Measurements from ENCODE around the gene EIF4G2.

Gene EIF4G2

DNA sequence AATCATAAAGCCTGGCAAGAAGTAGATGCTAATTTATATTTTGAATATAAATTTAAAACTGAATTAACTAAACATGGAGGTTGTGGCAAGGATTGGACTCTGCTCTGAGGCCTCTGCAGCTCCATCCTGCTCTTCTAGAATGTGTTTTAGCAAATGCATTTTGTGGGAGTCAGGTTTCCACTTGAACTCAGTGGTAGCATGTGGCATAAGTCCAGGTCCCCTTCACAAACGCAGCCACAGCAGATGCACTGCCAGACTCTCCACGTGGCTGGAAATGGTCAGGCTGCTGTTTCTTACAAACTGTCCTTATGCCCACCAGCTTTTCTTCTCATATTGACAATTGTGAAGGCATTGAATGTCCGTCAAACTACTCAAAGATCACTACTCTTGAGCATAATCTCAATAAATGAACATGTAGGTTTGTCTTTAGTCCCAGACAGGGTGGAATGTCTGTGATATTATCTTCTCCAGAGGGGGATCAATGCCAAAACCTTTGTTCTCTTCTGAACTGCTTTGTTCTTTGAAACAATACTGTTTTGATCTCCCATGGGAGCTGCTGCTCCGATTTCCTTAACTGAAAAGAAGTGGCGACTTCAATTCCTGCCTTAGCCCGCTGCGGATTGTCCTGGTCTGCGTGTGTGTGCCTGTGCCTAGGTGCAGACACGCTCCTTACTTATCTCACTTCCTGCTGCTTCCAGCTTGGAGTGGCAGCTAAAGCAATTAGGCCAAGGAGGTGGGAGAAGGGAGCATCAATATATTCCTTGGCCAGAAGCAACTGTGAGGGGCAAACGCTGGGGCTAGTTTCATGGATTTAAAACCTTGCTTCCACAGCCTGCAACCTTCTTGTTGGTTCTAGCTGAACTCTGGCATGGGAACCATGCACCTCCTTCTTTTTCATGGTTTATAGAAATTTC is 24.2 kb downstream of the EIF4G2 start:
- no peak for TF ChIP-seq Cebpa-rat (IDR thresholded peaks at IDR 0.05)
- no peak overlapping the region for H3K9ac ChIP-seq
- H3K4me1 ChIP-seq, result peaks cover 11 to 22% (median 18%) of the 10 kb centered on the region in 10 experiments
- H3K27ac ChIP-seq, result no peak overlapping the region
- H3K4me3 ChIP-seq, result no peak overlapping the region
- H3K4me2 ChIP-seq, result peak overlapping the region in 9 of 11 experiments; percentile 5 to 46 (median 26); a peak in 14 of 22 replicates
- H4K20me1 ChIP-seq, result no peaks in the 10 kb centered on the region
- H3K36me3 ChIP-seq, result peaks cover 0 to 13% (median 0%) of the 10 kb centered on the region in 11 experiments; a peak in 16 of 22 replicates
- H3K27me3 ChIP-seq, result no peaks in the 10 kb centered on the region
- no peaks in the 10 kb centered on the region for H3K9me3 ChIP-seq (replicated peaks in 1 of 11)

DNA sequence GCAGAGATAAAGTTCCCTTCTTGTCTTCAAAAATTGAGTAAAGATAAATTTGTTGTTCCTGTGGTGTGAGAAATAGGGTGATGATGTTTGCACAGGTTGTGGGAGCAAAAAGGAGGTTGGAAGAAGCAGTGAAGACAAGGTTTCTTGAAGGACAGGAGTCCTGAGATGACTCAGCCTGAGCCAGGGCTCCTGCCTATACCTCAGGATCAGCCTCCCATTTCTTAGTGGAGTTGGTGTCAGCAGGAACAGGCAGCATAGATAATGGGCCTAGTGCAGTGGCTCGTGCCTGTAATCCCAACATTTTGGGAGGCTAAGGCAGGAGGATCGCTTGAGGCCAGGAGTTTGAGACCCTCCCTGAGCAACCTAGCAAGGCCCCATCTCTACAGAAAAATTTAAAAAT is 28.7 kb downstream of the EIF4G2 start:
- Histone ChIP-seq H3K4me2 (peak overlapping the region in 1 of 11 experiments; percentile 53; a peak in 2 of 22 replicates), H3K36me3 (peaks cover 0 to 55% (median 16%) of the 10 kb centered on the region in 11 experiments; a peak in 19 of 22 replicates), H3K4me3 (no peak overlapping the region), H3K9me3 (replicated peaks in 1 of 11) (no peaks in the 10 kb centered on the region), H3K27ac (no peak overlapping the region), H3K4me1 (peaks cover 10 to 27% (median 13%) of the 10 kb centered on the region in 10 experiments), H4K20me1 (0 out of 22 replicates have a peak, but pooled peaks cover 0 to 5% (median 0%) of the 10 kb centered on the region in 11 experiments), H3K9ac (no peak overlapping the region), H3K27me3 (no peaks in the 10 kb centered on the region)
- no peak for TF ChIP-seq Cebpa-rat (IDR thresholded peaks at IDR 0.05)

DNA sequence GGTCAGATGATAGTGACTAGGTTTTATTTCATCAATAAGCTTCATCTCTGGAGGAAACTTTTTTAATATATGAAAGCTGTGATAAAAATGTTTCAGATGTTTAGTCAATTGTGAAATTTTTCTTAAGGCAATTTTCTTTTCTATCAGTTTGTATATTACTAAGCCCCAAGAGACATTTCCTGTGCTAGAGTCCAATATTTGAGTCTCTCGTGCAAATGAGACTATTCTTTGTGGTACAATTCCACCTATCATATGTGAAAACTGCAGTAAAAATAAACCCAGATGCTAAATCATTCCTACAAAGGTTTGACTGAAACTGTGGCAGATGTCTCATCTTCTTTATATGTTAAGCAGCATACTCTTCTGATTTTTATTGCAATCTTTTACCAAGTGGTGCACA is 29.6 kb downstream of the EIF4G2 start:
- Histone ChIP-seq H4K20me1 (0 out of 22 replicates have a peak, but pooled peaks cover 0 to 5% (median 0%) of the 10 kb centered on the region in 11 experiments), H3K27ac (no peak overlapping the region), H3K4me3 (no peak overlapping the region), H3K27me3 (no peaks in the 10 kb centered on the region), H3K36me3 (peaks cover 0 to 65% (median 16%) of the 10 kb centered on the region in 11 experiments; a peak in 19 of 22 replicates), H3K9ac (no peak overlapping the region), H3K9me3 (replicated peaks in 1 of 11) (no peaks in the 10 kb centered on the region), H3K4me1 (peaks cover under 1 to 27% (median 6%) of the 10 kb centered on the region in 10 experiments; a peak in 15 of 20 replicates), H3K4me2 (no peak overlapping the region)
- no peak for TF ChIP-seq Cebpa-rat (IDR thresholded peaks at IDR 0.05)

DNA sequence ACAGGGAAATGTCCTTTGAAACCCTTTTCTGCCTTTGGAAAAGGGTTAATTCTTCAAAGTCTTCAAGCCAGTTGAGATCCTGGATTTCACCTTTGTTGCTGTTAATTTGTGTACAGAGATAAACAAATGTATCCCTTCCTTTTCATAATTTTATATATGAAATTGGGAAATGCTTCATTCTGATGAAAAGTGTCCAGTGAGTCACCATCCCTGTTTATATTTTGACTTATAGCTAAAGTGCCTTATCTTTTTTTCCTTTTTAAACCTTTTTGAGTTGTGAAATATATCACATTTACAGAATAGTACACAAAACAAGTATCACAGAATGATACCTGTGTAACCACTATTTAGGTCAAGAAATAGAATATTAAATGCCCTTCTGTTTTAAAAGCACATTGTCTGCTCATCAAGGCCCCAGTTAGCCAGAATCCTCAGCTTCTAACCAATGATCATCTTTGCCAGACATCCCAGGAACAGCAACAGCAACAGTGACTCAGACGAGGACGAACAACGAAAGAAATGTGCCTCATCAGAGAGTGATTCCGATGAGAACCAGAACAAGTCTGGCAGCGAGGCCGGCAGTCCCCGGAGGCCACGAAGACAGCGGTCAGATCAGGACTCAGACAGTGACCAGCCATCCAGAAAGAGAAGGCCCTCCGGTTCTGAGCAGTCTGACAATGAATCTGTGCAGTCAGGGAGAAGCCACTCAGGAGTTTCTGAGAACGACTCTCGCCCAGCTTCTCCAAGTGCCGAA is 30.3 kb downstream of the EIF4G2 start:
- no peak overlapping the region for H3K4me3 ChIP-seq
- H3K9me3 ChIP-seq (replicated peaks in 1 of 11), result no peaks in the 10 kb centered on the region
- no peak for TF ChIP-seq Cebpa-rat (IDR thresholded peaks at IDR 0.05)
- H3K27ac ChIP-seq, result no peak overlapping the region
- H3K9ac ChIP-seq, result no peak overlapping the region
- peaks cover 0 to 71% (median 16%) of the 10 kb centered on the region in 11 experiments; a peak in 19 of 22 replicates for H3K36me3 ChIP-seq
- H3K4me1 ChIP-seq, result peaks cover 0 to 27% (median 6%) of the 10 kb centered on the region in 10 experiments; a peak in 11 of 20 replicates
- 0 out of 22 replicates have a peak, but pooled peaks cover 0 to 5% (median 0%) of the 10 kb centered on the region in 11 experiments for H4K20me1 ChIP-seq
- H3K4me2 ChIP-seq, result peak overlapping the region in 5 of 11 experiments; percentile 6 to 38 (median 34); a peak in 8 of 22 replicates
- H3K27me3 ChIP-seq, result no peaks in the 10 kb centered on the region

DNA sequence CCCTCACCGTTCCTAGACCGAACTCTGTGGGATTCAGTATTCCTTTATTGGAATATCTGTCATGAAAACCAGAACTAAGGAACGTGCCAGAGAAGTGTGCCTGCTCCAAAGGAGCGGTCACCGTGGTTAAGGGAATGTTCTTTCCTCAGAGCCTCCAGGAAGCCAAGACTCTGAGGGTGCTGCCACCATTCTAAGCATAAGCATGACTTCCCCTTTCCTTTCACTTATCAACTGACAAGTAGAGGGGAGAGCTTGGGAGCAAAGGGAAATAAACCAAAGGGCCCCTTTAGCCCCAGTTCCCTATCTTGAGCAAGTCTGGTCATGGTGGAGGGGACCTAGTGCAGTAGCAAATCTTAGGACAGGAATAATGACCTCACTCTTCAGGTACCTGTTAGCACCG is 30.9 kb downstream of the EIF4G2 start:
- TF ChIP-seq Cebpa-rat (IDR thresholded peaks at IDR 0.05), result no peak
- H4K20me1 ChIP-seq, result 0 out of 22 replicates have a peak, but pooled peaks cover 0 to 5% (median 0%) of the 10 kb centered on the region in 11 experiments
- no peaks in the 10 kb centered on the region for H3K9me3 ChIP-seq (replicated peaks in 1 of 11)
- no peaks in the 10 kb centered on the region for H3K27me3 ChIP-seq
- no peak overlapping the region for H3K4me3 ChIP-seq
- peak overlapping the region in 5 of 11 experiments; percentile 6 to 38 (median 34); a peak in 9 of 22 replicates for H3K4me2 ChIP-seq
- H3K36me3 ChIP-seq, result peaks cover 0 to 77% (median 16%) of the 10 kb centered on the region in 11 experiments; a peak in 19 of 22 replicates
- peaks cover 0 to 27% (median 6%) of the 10 kb centered on the region in 10 experiments; a peak in 11 of 20 replicates for H3K4me1 ChIP-seq
- no peak overlapping the region for H3K27ac ChIP-seq
- no peak overlapping the region for H3K9ac ChIP-seq

DNA sequence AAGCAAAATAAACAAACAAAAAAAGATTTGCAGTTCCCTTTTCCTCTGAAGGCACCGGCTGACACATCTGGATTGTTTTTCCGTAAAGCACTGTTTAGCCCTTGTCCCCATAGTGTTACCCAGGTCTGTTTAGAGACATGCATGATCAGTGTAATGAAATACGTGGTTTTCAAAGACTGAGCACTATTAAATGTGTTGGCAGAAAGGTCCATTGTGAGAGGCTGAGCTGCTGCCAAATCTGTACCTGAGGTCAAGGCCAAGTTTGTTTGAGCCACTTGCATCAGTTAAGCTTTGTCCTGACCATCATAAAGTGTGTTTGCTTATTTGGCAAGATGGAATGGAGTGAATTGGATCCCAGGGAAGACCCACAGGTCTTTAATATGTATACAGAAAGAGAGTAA is 31.3 kb downstream of the EIF4G2 start:
- Histone ChIP-seq H3K27me3 (no peaks in the 10 kb centered on the region), H3K4me3 (no peak overlapping the region), H3K27ac (no peak overlapping the region; a peak in 1 of 22 replicates), H4K20me1 (0 out of 22 replicates have a peak, but pooled peaks cover 0 to 5% (median 0%) of the 10 kb centered on the region in 11 experiments), H3K9me3 (replicated peaks in 1 of 11) (no peaks in the 10 kb centered on the region), H3K4me2 (peak overlapping the region in 5 of 11 experiments; percentile 6 to 38 (median 34); a peak in 8 of 22 replicates), H3K4me1 (peaks cover 0 to 27% (median 6%) of the 10 kb centered on the region in 10 experiments; a peak in 11 of 20 replicates), H3K36me3 (peaks cover 0 to 81% (median 16%) of the 10 kb centered on the region in 11 experiments; a peak in 19 of 22 replicates), H3K9ac (no peak overlapping the region)
- TF ChIP-seq Cebpa-rat (IDR thresholded peaks at IDR 0.05), result no peak

DNA sequence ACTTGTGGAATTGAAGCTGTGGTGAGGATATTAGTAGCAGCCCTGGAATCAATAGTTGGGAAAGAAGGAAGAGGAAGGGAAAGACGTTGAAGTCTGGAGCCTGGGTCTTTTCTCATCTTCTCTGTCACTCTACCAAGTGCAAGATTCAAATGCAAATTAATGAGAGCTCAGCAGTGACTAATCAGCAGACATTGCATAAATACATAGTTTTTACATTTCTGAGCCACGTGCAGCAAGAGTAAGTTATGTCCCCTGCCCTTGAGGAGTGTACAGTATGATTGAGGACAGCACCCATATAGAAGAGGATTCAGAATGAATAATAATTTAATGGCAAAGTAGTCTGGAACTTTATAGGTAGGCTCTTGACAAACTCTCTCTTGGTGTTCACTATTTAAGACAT is 33.9 kb downstream of the EIF4G2 start:
- Histone ChIP-seq H3K9me3 (replicated peaks in 1 of 11) (no peaks in the 10 kb centered on the region), H3K4me2 (no peak overlapping the region), H3K9ac (no peak overlapping the region), H3K36me3 (peaks cover 0 to 91% (median 16%) of the 10 kb centered on the region in 11 experiments; a peak in 19 of 22 replicates), H3K4me1 (peaks cover 0 to 20% (median 6%) of the 10 kb centered on the region in 10 experiments; a peak in 11 of 20 replicates), H3K27ac (no peak overlapping the region), H4K20me1 (0 out of 22 replicates have a peak, but pooled peaks cover 0 to 5% (median 0%) of the 10 kb centered on the region in 11 experiments), H3K27me3 (no peaks in the 10 kb centered on the region), H3K4me3 (no peak overlapping the region)
- TF ChIP-seq Cebpa-rat (IDR thresholded peaks at IDR 0.05), result no peak

DNA sequence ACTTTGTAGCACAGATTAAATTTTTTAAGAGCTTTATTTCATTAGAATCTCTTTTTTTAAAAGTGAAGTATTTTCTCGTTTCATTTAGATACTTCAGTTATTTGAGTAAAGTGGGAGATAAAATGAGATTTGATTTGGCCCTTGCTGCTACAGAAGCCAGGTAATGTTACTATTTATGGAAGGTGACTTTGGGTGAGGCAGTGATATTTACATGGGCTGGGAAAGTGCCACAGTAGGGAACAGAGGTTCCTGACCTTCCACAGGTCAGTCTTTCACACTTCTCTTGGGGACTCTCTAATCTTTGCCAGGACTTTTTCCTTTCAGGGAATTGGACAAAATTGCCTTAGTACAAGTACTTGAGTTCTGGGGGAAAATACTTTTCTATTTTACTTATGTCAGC is 37.3 kb downstream of the EIF4G2 start:
- H3K4me1 ChIP-seq, result peaks cover 0 to under 1% (median 0%) of the 10 kb centered on the region in 10 experiments; a peak in 3 of 20 replicates
- H3K36me3 ChIP-seq, result peaks cover 0 to 58% (median 0%) of the 10 kb centered on the region in 11 experiments; a peak in 14 of 22 replicates
- no peaks in the 10 kb centered on the region for H4K20me1 ChIP-seq
- H3K27ac ChIP-seq, result no peak overlapping the region
- no peak for TF ChIP-seq Cebpa-rat (IDR thresholded peaks at IDR 0.05)
- H3K4me3 ChIP-seq, result no peak overlapping the region
- no peak overlapping the region for H3K4me2 ChIP-seq
- H3K9me3 ChIP-seq (replicated peaks in 1 of 11), result no peaks in the 10 kb centered on the region
- H3K9ac ChIP-seq, result no peak overlapping the region
- no peaks in the 10 kb centered on the region for H3K27me3 ChIP-seq
